ENCODE data around the gene FXYD2.

The FXYD2 gene

DNA sequence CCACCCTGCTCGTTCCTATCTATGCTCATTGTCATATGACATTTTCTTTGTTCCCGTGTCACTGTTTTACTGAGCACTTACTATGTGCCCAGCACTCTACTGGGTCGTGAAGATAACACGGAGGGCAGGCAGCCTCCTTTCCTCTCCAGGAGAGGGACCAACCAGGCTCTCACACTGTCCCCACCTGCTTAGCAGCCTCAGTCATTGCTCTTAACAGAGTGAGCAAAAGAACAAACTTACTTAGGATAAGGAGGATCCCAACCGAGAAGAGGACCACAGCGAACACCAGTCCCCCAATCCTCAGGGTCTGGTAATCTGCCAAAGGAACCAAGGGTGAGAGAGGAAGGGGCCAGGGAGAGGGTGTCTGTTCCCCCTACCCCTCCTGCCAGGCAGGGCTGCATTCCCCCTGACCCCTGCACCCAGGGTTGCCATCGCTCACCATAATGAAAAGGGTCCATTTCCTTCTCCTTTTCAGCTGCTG, 17.0 kb upstream of the FXYD2 start:
- no peaks in the 10 kb centered on the region for H3K4me1 ChIP-seq (ENCODE audit: control insufficient read depth, insufficient read depth, low read length, poor library complexity, severe bottlenecking)
- H3K9me3 ChIP-seq (ENCODE audit: control insufficient read depth, low read length): no peaks in the 10 kb centered on the region
- peaks cover 11% of the 10 kb centered on the region for H3K36me3 ChIP-seq (ENCODE audit: control insufficient read depth, insufficient read depth, low read length)
- H3K4me3 ChIP-seq (ENCODE audit: extremely low read depth, insufficient read depth, low read length, poor library complexity, severe bottlenecking): no peak overlapping the region
- 97% methylated on average over 4 to 7 of the region's 7 CpGs for WGBS, 2 experiments (ENCODE audit: insufficient coverage in 2 of 2)
- H3K27ac ChIP-seq (ENCODE audit: low read depth, low read length, severe bottlenecking): no peak overlapping the region

GRCh38 chr11:117840881-117841550, 16.5 kb upstream of the FXYD2 start:
- Histone ChIP-seq H3K4me1 (ENCODE audit: control insufficient read depth, insufficient read depth, low read length, poor library complexity, severe bottlenecking) (no peaks in the 10 kb centered on the region), H3K4me3 (ENCODE audit: extremely low read depth, insufficient read depth, low read length, poor library complexity, severe bottlenecking) (no peak overlapping the region), H3K27ac (ENCODE audit: low read depth, low read length, severe bottlenecking) (no peak overlapping the region), H3K36me3 (ENCODE audit: control insufficient read depth, insufficient read depth, low read length) (peaks cover 11% of the 10 kb centered on the region), H3K9me3 (ENCODE audit: control insufficient read depth, low read length) (no peaks in the 10 kb centered on the region)
- 96 to 97% methylated on average over 8 to 11 of the region's 11 CpGs for WGBS, 2 experiments (ENCODE audit: insufficient coverage in 2 of 2)

- Histone ChIP-seq H3K27ac (ENCODE audit: low read depth, low read length, severe bottlenecking) (no peak overlapping the region), H3K4me1 (ENCODE audit: control insufficient read depth, insufficient read depth, low read length, poor library complexity, severe bottlenecking) (no peaks in the 10 kb centered on the region), H3K9me3 (ENCODE audit: control insufficient read depth, low read length) (no peaks in the 10 kb centered on the region), H3K36me3 (ENCODE audit: control insufficient read depth, insufficient read depth, low read length) (peaks cover 11% of the 10 kb centered on the region), H3K4me3 (ENCODE audit: extremely low read depth, insufficient read depth, low read length, poor library complexity, severe bottlenecking) (no peak overlapping the region)
- WGBS, 2 experiments (ENCODE audit: insufficient coverage in 2 of 2): 95 to 97% methylated on average over 8 to 9 of the region's 10 CpGs
Observed at GRCh38 chr11:117839936-117840813, 15.6 kb upstream of the FXYD2 start.

DNA sequence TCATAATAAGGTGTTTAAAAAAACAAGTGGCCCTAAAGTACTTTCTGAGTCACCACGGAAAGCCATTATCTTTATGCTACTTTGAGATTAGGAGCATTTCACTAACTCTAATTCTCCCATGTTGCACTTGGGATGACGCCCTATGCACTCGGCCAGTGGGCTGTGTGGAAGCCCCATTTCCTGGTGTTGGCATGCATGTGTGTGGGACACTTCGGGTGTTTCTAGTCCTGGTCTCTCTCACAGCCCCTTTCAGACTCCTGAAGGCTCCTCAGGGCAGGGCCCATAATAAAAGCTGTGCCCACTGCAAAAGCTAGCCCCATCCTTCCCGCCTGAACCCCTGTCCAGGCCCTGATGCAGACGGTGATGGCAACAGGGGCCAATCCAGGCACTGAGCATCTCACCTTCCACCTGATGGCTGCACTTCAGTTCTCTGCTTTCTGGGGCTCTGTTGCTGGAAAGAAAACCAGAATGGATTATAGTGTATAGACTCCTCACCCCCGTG, 14.9 kb upstream of the FXYD2 start:
- peaks cover 11% of the 10 kb centered on the region for H3K36me3 ChIP-seq (ENCODE audit: control insufficient read depth, insufficient read depth, low read length)
- WGBS, 2 experiments (ENCODE audit: insufficient coverage in 2 of 2): 87 to 93% methylated on average over 4 to 6 of the region's 7 CpGs
- H3K9me3 ChIP-seq (ENCODE audit: control insufficient read depth, low read length): no peaks in the 10 kb centered on the region
- H3K4me3 ChIP-seq (ENCODE audit: extremely low read depth, insufficient read depth, low read length, poor library complexity, severe bottlenecking): no peak overlapping the region
- no peak overlapping the region for H3K27ac ChIP-seq (ENCODE audit: low read depth, low read length, severe bottlenecking)
- no peaks in the 10 kb centered on the region for H3K4me1 ChIP-seq (ENCODE audit: control insufficient read depth, insufficient read depth, low read length, poor library complexity, severe bottlenecking)

DNA sequence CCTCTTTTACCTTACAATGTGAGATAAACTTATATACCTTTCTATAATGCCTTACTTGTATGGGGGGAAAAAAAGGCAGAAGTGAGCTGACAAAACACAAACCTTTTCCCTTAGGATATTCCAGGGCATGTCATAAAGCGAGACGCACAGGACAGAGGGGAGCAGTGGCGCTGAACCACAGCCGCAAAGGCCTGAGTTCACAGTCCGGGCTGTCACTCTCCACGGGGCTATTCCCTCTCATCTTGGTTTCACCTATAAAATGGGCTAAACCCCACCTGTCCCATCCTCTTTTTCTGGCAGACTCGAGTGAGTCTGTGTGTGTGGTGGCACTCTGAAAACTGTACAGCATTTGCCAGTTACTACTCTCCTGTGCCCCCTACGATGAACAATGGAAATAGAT, 14.4 kb upstream of the FXYD2 start:
- Histone ChIP-seq H3K4me3 (ENCODE audit: extremely low read depth, insufficient read depth, low read length, poor library complexity, severe bottlenecking) (no peak overlapping the region), H3K4me1 (ENCODE audit: control insufficient read depth, insufficient read depth, low read length, poor library complexity, severe bottlenecking) (no peaks in the 10 kb centered on the region), H3K9me3 (ENCODE audit: control insufficient read depth, low read length) (no peaks in the 10 kb centered on the region), H3K36me3 (ENCODE audit: control insufficient read depth, insufficient read depth, low read length) (peaks cover 11% of the 10 kb centered on the region), H3K27ac (ENCODE audit: low read depth, low read length, severe bottlenecking) (no peak overlapping the region)
- 78 to 80% methylated on average over 6 of the region's 8 CpGs for WGBS, 2 experiments (ENCODE audit: insufficient coverage in 2 of 2)

DNA sequence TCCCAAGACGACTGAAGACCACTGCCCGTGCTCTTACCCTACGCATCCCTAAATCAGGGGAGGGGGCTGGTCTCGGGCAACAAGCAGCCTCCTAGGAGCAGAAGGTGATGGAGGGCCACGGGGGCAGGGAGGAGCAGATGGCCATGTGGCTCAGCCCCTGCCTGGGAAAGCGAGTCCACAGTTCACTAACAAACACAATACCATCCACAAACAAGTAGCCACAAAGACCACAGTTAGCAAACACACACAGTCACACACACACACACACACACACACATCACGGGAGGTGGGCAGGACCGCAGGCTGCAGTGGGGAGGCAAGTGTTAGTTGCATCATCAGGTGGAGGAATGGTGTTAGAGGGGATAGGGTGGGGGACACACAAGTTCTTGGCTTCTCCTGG, 13.2 kb upstream of the FXYD2 start:
- H3K9me3 ChIP-seq (ENCODE audit: control insufficient read depth, low read length): no peaks in the 10 kb centered on the region
- H3K36me3 ChIP-seq (ENCODE audit: control insufficient read depth, insufficient read depth, low read length): peaks cover 11% of the 10 kb centered on the region
- H3K27ac ChIP-seq (ENCODE audit: low read depth, low read length, severe bottlenecking): no peak overlapping the region
- WGBS, 2 experiments (ENCODE audit: insufficient coverage in 2 of 2): 91 to 98% methylated on average over 4 to 5 of the region's 8 CpGs
- H3K4me3 ChIP-seq (ENCODE audit: extremely low read depth, insufficient read depth, low read length, poor library complexity, severe bottlenecking): no peak overlapping the region
- no peaks in the 10 kb centered on the region for H3K4me1 ChIP-seq (ENCODE audit: control insufficient read depth, insufficient read depth, low read length, poor library complexity, severe bottlenecking)

DNA sequence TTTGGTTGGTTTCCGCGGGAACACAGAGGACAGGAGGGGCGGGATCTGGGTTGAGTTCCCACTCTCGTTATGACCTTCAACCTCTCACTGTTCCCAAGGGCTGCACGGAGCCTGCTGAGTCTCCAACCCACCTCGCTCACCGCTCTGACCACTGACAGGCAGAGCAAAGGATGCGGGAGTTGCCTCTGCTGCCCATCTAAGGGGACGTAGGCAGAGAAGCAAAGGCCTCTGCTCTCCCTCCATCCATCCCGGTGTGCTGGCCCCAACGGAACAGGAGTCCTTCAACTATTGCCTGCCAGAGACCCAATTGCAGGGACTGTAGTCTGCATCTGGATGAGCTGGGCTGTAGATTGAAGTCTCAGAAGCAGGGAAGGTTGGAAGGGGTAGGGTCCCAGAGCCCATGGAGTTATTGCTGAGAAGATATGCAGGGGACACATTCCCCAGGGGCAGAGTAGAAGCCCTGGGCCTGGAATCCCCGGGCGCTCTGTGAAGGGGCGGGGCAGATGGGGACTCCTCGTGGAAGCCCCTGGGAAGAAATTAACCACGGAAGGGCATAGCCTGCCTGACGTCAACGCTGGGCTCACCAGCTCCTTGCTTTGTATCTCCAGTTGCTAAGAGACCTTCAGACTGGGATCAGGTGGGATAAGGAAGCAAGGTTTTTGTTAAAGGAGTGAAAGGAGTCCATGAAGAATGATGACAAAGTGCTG, 12.7 kb upstream of the FXYD2 start:
- WGBS, 2 experiments (ENCODE audit: insufficient coverage in 2 of 2): 84 to 86% methylated on average over 15 to 17 of the region's 18 CpGs
- peaks cover 11% of the 10 kb centered on the region for H3K36me3 ChIP-seq (ENCODE audit: control insufficient read depth, insufficient read depth, low read length)
- no peaks in the 10 kb centered on the region for H3K9me3 ChIP-seq (ENCODE audit: control insufficient read depth, low read length)
- H3K4me3 ChIP-seq (ENCODE audit: extremely low read depth, insufficient read depth, low read length, poor library complexity, severe bottlenecking): no peak overlapping the region
- H3K4me1 ChIP-seq (ENCODE audit: control insufficient read depth, insufficient read depth, low read length, poor library complexity, severe bottlenecking): no peaks in the 10 kb centered on the region
- no peak overlapping the region for H3K27ac ChIP-seq (ENCODE audit: low read depth, low read length, severe bottlenecking)

DNA sequence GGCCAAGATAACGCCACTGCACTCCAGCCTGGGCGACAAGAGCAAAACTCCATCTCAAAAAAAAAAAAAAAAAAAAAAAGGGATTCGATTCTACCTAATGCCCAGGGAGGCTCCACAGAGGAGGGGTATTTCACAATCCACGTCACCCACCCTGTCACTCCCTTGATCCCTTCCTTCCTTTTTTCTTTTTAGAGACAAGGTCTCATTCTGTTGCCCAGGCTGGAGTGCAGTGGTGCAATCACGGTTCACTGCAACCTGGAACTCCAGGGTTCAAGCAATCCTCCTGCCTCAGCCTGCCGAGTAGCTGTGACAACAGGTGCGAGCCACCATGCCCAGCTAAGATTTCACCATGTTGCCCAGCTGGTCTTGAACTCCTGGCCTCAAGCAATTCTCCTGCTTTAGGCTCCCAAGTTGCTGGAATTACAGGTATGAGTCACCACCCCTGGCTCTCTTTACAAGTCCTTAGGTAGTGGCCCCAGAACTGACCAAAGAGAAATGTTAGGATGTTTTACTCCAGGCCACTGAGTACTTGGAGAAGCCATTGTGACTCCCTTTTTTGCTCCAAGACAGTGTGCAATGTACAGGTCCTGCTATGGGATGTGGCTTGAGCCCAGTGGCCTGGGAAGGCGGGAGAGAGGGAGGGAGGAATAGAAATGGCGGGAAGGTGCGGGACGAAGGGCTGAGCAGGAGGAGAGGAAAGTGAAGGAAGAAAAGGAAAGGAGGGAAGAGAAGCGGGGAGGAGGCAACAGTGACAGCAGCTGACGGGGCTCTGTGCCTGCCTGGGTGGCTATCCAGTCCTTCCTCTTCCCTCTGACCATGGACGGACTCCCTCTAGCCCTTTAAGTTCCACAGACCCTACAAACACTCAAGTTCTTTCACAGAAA, 11.8 kb upstream of the FXYD2 start:
- Histone ChIP-seq H3K4me1 (ENCODE audit: control insufficient read depth, insufficient read depth, low read length, poor library complexity, severe bottlenecking) (no peaks in the 10 kb centered on the region), H3K36me3 (ENCODE audit: control insufficient read depth, insufficient read depth, low read length) (peaks cover 11% of the 10 kb centered on the region), H3K9me3 (ENCODE audit: control insufficient read depth, low read length) (no peaks in the 10 kb centered on the region), H3K4me3 (ENCODE audit: extremely low read depth, insufficient read depth, low read length, poor library complexity, severe bottlenecking) (no peak overlapping the region), H3K27ac (ENCODE audit: low read depth, low read length, severe bottlenecking) (no peak overlapping the region)
- 91 to 98% methylated on average over 7 to 9 of the region's 14 CpGs for WGBS, 2 experiments (ENCODE audit: insufficient coverage in 2 of 2)

DNA sequence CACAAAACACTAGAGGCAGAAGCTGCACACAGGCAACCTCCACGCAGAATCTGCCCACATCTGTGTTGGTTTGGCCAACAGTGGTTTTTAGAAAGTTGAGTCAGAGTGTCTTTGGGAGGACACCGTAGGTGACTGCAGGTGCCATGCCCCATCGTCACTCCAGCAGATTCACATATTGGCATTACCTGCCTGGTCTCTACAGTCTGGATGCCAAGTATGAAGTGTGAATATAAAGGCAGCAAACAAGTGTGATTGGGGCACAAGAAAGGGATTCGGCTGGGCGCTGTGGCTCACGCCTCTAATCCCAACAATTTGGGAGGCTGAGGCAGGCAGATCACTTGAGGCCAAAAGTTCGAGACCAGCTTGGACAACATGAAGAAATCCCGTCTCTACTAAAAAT, 11.0 kb upstream of the FXYD2 start:
- no peak overlapping the region for H3K27ac ChIP-seq (ENCODE audit: low read depth, low read length, severe bottlenecking)
- no peaks in the 10 kb centered on the region for H3K9me3 ChIP-seq (ENCODE audit: control insufficient read depth, low read length)
- 98% methylated on average over 6 to 7 of the region's 8 CpGs for WGBS, 2 experiments (ENCODE audit: insufficient coverage in 2 of 2)
- peaks cover 11% of the 10 kb centered on the region for H3K36me3 ChIP-seq (ENCODE audit: control insufficient read depth, insufficient read depth, low read length)
- peaks cover 5% of the 10 kb centered on the region for H3K4me1 ChIP-seq (ENCODE audit: control insufficient read depth, insufficient read depth, low read length, poor library complexity, severe bottlenecking)
- no peak overlapping the region for H3K4me3 ChIP-seq (ENCODE audit: extremely low read depth, insufficient read depth, low read length, poor library complexity, severe bottlenecking)

All from mesodermal cell (in vitro differentiated cells).